ENCODE results near the gene TWNK. TPM values are rescaled to one million over a fixed set of nuclear protein-coding genes. Genes with fewer than 3 reads are reported as not detected.

Gene TWNK
- total RNA-seq, 2 experiments from 2014 or later = 2.7 to 2.8 TPM

- no peak for TF ChIP-seq CTCF (IDR thresholded peaks at IDR 0.05)
- H3K27me3 Mint-ChIP-seq = no peaks in the 10 kb centered on the region
- no peaks in the 10 kb centered on the region for H3K9me3 Mint-ChIP-seq
- intact Hi-C loops (cut with DNase I, micrococcal nuclease) = no loop called here
- H3K9me3 ChIP-seq (ENCODE audit: control insufficient read depth in 1 of 2, insufficient read depth in 1 of 2, low read length in 2 of 2) = no peaks in the 10 kb centered on the region
- no peak for DNase-seq
- no peak overlapping the region for H3K4me3 Mint-ChIP-seq
- peaks cover 14% of the 10 kb centered on the region for H3K36me3 ChIP-seq (ENCODE audit: insufficient read depth, low read length)
- ChIA-PET CTCF (interaction anchor here (1.0 to 1.4 kb wide), 2 partner anchors 10 to 11 kb away, joined by 5 to 10 read pairs; no protein-coding TSS in a partner anchor), POLR2A (interaction anchor here (1.2 kb wide), 1 partner anchor 11 kb away, joined by 3 read pairs; no protein-coding TSS in a partner anchor)
- H3K4me1 ChIP-seq (ENCODE audit: insufficient read depth, low read length) = peaks cover 18% of the 10 kb centered on the region
- peaks cover 9% of the 10 kb centered on the region for H3K4me1 Mint-ChIP-seq (ENCODE audit: low read depth)
- no peak overlapping the region for H3K4me3 ChIP-seq (ENCODE audit: low read length)
- H3K27me3 ChIP-seq (ENCODE audit: control insufficient read depth in 1 of 2, insufficient read depth in 2 of 2, low read length in 2 of 2) = no peaks in the 10 kb centered on the region
- H3K27ac Mint-ChIP-seq = no peak overlapping the region
- H3K36me3 Mint-ChIP-seq (ENCODE audit: low read depth) = peaks cover 5% of the 10 kb centered on the region
- ATAC-seq (ENCODE audit: poor library complexity) = no peak
- no peak overlapping the region for H3K27ac ChIP-seq (ENCODE audit: low read depth in 1 of 2, low read length in 2 of 2)
Observed at GRCh38 chr10:101003639-101004206, 16.4 kb downstream of the TWNK start.

- ATAC-seq (ENCODE audit: poor library complexity) = no peak
Observed at GRCh38 chr10:101005361-101005760, 18.0 kb downstream of the TWNK start.

GRCh38 chr10:101005869-101006567, 18.7 kb downstream of the TWNK start:
- intact Hi-C loops (cut with DNase I, micrococcal nuclease) = no loop called here

More at GRCh38 chr10:101005361-101005760, 18.0 kb downstream of the TWNK start:
- POLR2A ChIA-PET = no interaction called here
- peaks cover 14% of the 10 kb centered on the region for H3K36me3 ChIP-seq (ENCODE audit: insufficient read depth, low read length)
- CTCF ChIA-PET = interaction anchor here (1.4 kb wide), 1 partner anchor 9 kb away, joined by 10 read pairs; no protein-coding TSS in a partner anchor
- Mint-ChIP-seq H3K27ac (no peak overlapping the region), H3K4me3 (no peak overlapping the region), H3K9me3 (no peaks in the 10 kb centered on the region), H3K27me3 (no peaks in the 10 kb centered on the region), H3K36me3 (ENCODE audit: low read depth) (peaks cover 5% of the 10 kb centered on the region), H3K4me1 (ENCODE audit: low read depth) (peaks cover 7% of the 10 kb centered on the region)
- intact Hi-C loops (cut with DNase I, micrococcal nuclease) = no loop called here
- no peak for DNase-seq
- H3K27me3 ChIP-seq (ENCODE audit: control insufficient read depth in 1 of 2, insufficient read depth in 2 of 2, low read length in 2 of 2) = no peaks in the 10 kb centered on the region
- no peak for TF ChIP-seq CTCF (IDR thresholded peaks at IDR 0.05)
- H3K4me3 ChIP-seq (ENCODE audit: low read length) = no peak overlapping the region
- no peaks in the 10 kb centered on the region for H3K9me3 ChIP-seq (ENCODE audit: control insufficient read depth in 1 of 2, insufficient read depth in 1 of 2, low read length in 2 of 2)
- no peak overlapping the region for H3K27ac ChIP-seq (ENCODE audit: low read depth in 1 of 2, low read length in 2 of 2)
- H3K4me1 ChIP-seq (ENCODE audit: insufficient read depth, low read length) = peaks cover 8% of the 10 kb centered on the region

More at GRCh38 chr10:101005869-101006567, 18.7 kb downstream of the TWNK start:
- Histone ChIP-seq H3K27ac (ENCODE audit: low read depth in 1 of 2, low read length in 2 of 2) (no peak overlapping the region), H3K36me3 (ENCODE audit: insufficient read depth, low read length) (peaks cover 14% of the 10 kb centered on the region), H3K9me3 (ENCODE audit: control insufficient read depth in 1 of 2, insufficient read depth in 1 of 2, low read length in 2 of 2) (no peaks in the 10 kb centered on the region), H3K4me1 (ENCODE audit: insufficient read depth, low read length) (peaks cover 3% of the 10 kb centered on the region), H3K27me3 (ENCODE audit: control insufficient read depth in 1 of 2, insufficient read depth in 2 of 2, low read length in 2 of 2) (no peaks in the 10 kb centered on the region), H3K4me3 (ENCODE audit: low read length) (no peak overlapping the region)
- Mint-ChIP-seq H3K9me3 (no peaks in the 10 kb centered on the region), H3K4me3 (no peak overlapping the region), H3K4me1 (ENCODE audit: low read depth) (peaks cover 3% of the 10 kb centered on the region), H3K36me3 (ENCODE audit: low read depth) (peaks cover 3% of the 10 kb centered on the region), H3K27ac (no peak overlapping the region), H3K27me3 (no peaks in the 10 kb centered on the region)
- ATAC-seq (ENCODE audit: poor library complexity) = no peak
- POLR2A ChIA-PET = interaction anchor here (1.3 kb wide), 1 partner anchor 9 kb away, joined by 4 read pairs; no protein-coding TSS in a partner anchor
- CTCF ChIA-PET = interaction anchor here (1.6 kb wide), 1 partner anchor 8 kb away, joined by 5 read pairs; no protein-coding TSS in a partner anchor
- no peak for DNase-seq
- TF ChIP-seq CTCF (IDR thresholded peaks at IDR 0.05) = no peak
